HG03103 (cell line): ENCODE data around the gene RMND5B.

Experiments
- ATAC-seq: cut with Tn5 transposase; IDR thresholded peaks from one replicate; pipeline ENCODE4 v1.9.1; 2021; ENCODE audit warnings: low read depth; ENCODE audit not compliant: unreplicated experiment

The RMND5B gene

GRCh38 chr5:178198706-178199105, 67.9 kb downstream of the RMND5B start:
- ATAC-seq = no peak

GRCh38 chr5:178199581-178200434, 69.0 kb downstream of the RMND5B start:
- ATAC-seq = no peak
